Activated B cell treated with CpG ODN at 0.5 μM for 24 hours (primary cell): ENCODE data around the gene TTC34. TPM values are rescaled to one million over a fixed set of nuclear protein-coding genes. Genes with fewer than 3 reads are reported as not detected.
A peak's percentile ranks its signal among the peaks of the same experiment; 100 is the strongest.

Experiments used
- ATAC-seq: fragments of 200-7000 bp; cut with Tn5 transposase; one replicate; pipeline ENCODE4 v1.10.0; 2021; ENCODE audit warnings: low read depth, mild to moderate bottlenecking, moderate library complexity
- CTCF ChIA-PET: fragments of 350-600 bp; sonication (Branson Sonifier 250); formaldehyde crosslinking; loops from one replicate; lab custom pipeline; 2021; ENCODE audit warnings: antibody characterized with exemption; lab: Charles Lee
- POLR2A ChIA-PET: fragments of 350-600 bp; sonication (Branson Sonifier 250); formaldehyde crosslinking; loops from one replicate; lab custom pipeline; 2021; ENCODE audit warnings: antibody characterized with exemption; lab: Charles Lee
- DNase-seq: peaks from one replicate; pipeline ENCODE4 v3.0.0; 2022
- H3K27ac Mint-ChIP-seq: one replicate; pipeline ENCODE4 v1.8.0; 2020; ENCODE audit warnings: mixed read lengths
- H3K27me3 Mint-ChIP-seq: one replicate; pipeline ENCODE4 v1.8.0; 2021; ENCODE audit warnings: mixed read lengths
- H3K36me3 Mint-ChIP-seq: one replicate; pipeline ENCODE4 v1.8.0; 2021; ENCODE audit warnings: low read depth, mixed read lengths
- H3K4me1 Mint-ChIP-seq: one replicate; pipeline ENCODE4 v1.8.0; 2021; ENCODE audit warnings: mixed read lengths
- H3K4me3 Mint-ChIP-seq: one replicate; pipeline ENCODE4 v1.8.0; 2020; ENCODE audit warnings: mild to moderate bottlenecking, mixed read lengths
- H3K9me3 Mint-ChIP-seq: one replicate; pipeline ENCODE4 v1.8.0; 2020; ENCODE audit warnings: mixed read lengths
- CTCF ChIP-seq: fragments of 200-600 bp; IDR thresholded peaks from one replicate; pipeline ENCODE4 v1.8.0; 2022; ENCODE audit warnings: antibody characterized with exemption, mild to moderate bottlenecking
- intact Hi-C: fragments of 100-400 bp; cut with micrococcal nuclease; formaldehyde crosslinking; loops from one replicate; pipeline ENCODE4 v1.15.1; 2024
- total RNA-seq: library from RNA; stranded (reverse); gene quantifications from 2 replicates; pipeline ENCODE4 v1.2.3, GENCODE V29; 2022

The TTC34 gene
- total RNA-seq, 1 donor from 2014 or later, result 4.5 TPM

- Mint-ChIP-seq H3K36me3 (no peaks in the 10 kb centered on the region), H3K27me3 (peaks cover 45% of the 10 kb centered on the region), H3K4me1 (no peaks in the 10 kb centered on the region), H3K27ac (no peak overlapping the region), H3K4me3 (no peak overlapping the region), H3K9me3 (peaks cover 1% of the 10 kb centered on the region)
- TF ChIP-seq CTCF, result no peak
- ChIA-PET CTCF (no interaction called here), POLR2A (no interaction called here)
- ATAC-seq (no peak), DNase-seq (no peak)
- intact Hi-C loops, result no loop called here
Observed at GRCh38 chr1:2625311-2625710, 176.2 kb downstream of the TTC34 start.

GRCh38 chr1:2624735-2625300 is 176.7 kb downstream of the TTC34 start:
- TF ChIP-seq CTCF, result no peak
- H3K27me3 Mint-ChIP-seq, result peaks cover 42% of the 10 kb centered on the region
- H3K36me3 Mint-ChIP-seq, result no peaks in the 10 kb centered on the region
- CTCF ChIA-PET, result no interaction called here
- POLR2A ChIA-PET, result no interaction called here
- H3K4me3 Mint-ChIP-seq, result no peak overlapping the region
- H3K9me3 Mint-ChIP-seq, result peaks cover 5% of the 10 kb centered on the region
- ATAC-seq (no peak), DNase-seq (no peak)
- H3K4me1 Mint-ChIP-seq, result no peaks in the 10 kb centered on the region
- intact Hi-C loops, result no loop called here
- no peak overlapping the region for H3K27ac Mint-ChIP-seq

- Mint-ChIP-seq H3K36me3 (no peaks in the 10 kb centered on the region), H3K27me3 (peaks cover 39% of the 10 kb centered on the region), H3K4me3 (no peak overlapping the region), H3K4me1 (no peaks in the 10 kb centered on the region), H3K27ac (no peak overlapping the region), H3K9me3 (peaks cover 7% of the 10 kb centered on the region)
- ChIA-PET POLR2A (no interaction called here), CTCF (no interaction called here)
- TF ChIP-seq CTCF, result no peak
- no peak for ATAC-seq
- intact Hi-C loops, result no loop called here
- peak; percentile 12 for DNase-seq
Observed at GRCh38 chr1:2623571-2624337, 177.7 kb downstream of the TTC34 start.

GRCh38 chr1:2617971-2618470 is 183.5 kb downstream of the TTC34 start:
- H3K9me3 Mint-ChIP-seq, result peaks cover 18% of the 10 kb centered on the region
- TF ChIP-seq CTCF, result no peak
- no peaks in the 10 kb centered on the region for H3K4me1 Mint-ChIP-seq
- no peak for ATAC-seq
- no peaks in the 10 kb centered on the region for H3K36me3 Mint-ChIP-seq
- POLR2A ChIA-PET, result no interaction called here
- H3K27me3 Mint-ChIP-seq, result peaks cover 24% of the 10 kb centered on the region
- no peak overlapping the region for H3K27ac Mint-ChIP-seq
- CTCF ChIA-PET, result no interaction called here
- no peak for DNase-seq
- intact Hi-C loops, result no loop called here
- H3K4me3 Mint-ChIP-seq, result no peak overlapping the region

- POLR2A ChIA-PET, result interaction anchor here (1.5 kb wide), 1 partner anchor 27 kb away, joined by 3 read pairs; no protein-coding TSS in a partner anchor
- Mint-ChIP-seq H3K9me3 (peaks cover 11% of the 10 kb centered on the region), H3K27me3 (peaks cover 18% of the 10 kb centered on the region), H3K4me1 (no peaks in the 10 kb centered on the region), H3K4me3 (no peak overlapping the region), H3K27ac (no peak overlapping the region), H3K36me3 (no peaks in the 10 kb centered on the region)
- no peak for ATAC-seq
- CTCF ChIA-PET, result no interaction called here
- intact Hi-C loops, result no loop called here
- DNase-seq, result no peak
- TF ChIP-seq CTCF, result no peak
Observed at GRCh38 chr1:2614145-2614544, 187.3 kb downstream of the TTC34 start.
